IMR-90 (cell line): ENCODE data around the gene SLFN12L. TPM values are rescaled to one million over a fixed set of nuclear protein-coding genes. Genes with fewer than 3 reads are reported as not detected.

Experiments
- ATAC-seq: fragments of 200-7000 bp; cut with Tn5 transposase; 2 replicates; pipeline ENCODE4 v1.9.1; 2020; ENCODE audit warnings: low read depth, mild to moderate bottlenecking, moderate library complexity
- BruUV-seq: library from RNA; stranded (reverse); fragments of 400-500 nt; replicated peaks from 2 replicates; lab custom pipeline; 2021; lab: Mats Ljungman, UMichigan
- CTCF ChIA-PET: fragments of 300-600 bp; formaldehyde crosslinking; extraction: SDS; loops from one replicate; lab custom pipeline; 2021; ENCODE audit warnings: antibody characterized with exemption; lab: Yijun Ruan, JAX
- POLR2A ChIA-PET: fragments of 300-600 bp; sonication (Branson Sonifier 250); formaldehyde crosslinking; loops from one replicate; lab custom pipeline; 2022; ENCODE audit warnings: antibody characterized with exemption; ENCODE audit not compliant: unreplicated experiment; lab: Charles Lee
- DNase-seq: peaks from one replicate; pipeline ENCODE4 v3.0.0; 2013
- H2AFZ ChIP-seq: replicated peaks from 2 replicates; pipeline ENCODE3; 2013; ENCODE audit warnings: low read length, mild to moderate bottlenecking; ENCODE audit not compliant: poor library complexity
- H2AK5ac ChIP-seq: 2 replicates; pipeline ENCODE4 v1.6.1; 2013; ENCODE audit warnings: low read depth, low read length, inconsistent platforms
- H2AK9ac ChIP-seq: replicated peaks from 2 replicates; pipeline ENCODE3; 2013; ENCODE audit warnings: mild to moderate bottlenecking, low read depth, low read length, moderate library complexity; ENCODE audit not compliant: poor library complexity
- H2BK120ac ChIP-seq: 2 replicates; pipeline ENCODE4 v1.6.1; 2013; ENCODE audit warnings: low read depth, low read length, inconsistent platforms
- H2BK15ac ChIP-seq: 3 replicates; pipeline ENCODE4 v1.6.1; 2013; ENCODE audit warnings: low read depth, low read length, inconsistent platforms
- H2BK20ac ChIP-seq: 2 replicates; pipeline ENCODE4 v1.6.1; 2013; ENCODE audit warnings: low read depth, mild to moderate bottlenecking, inconsistent platforms, low read length, moderate library complexity
- H2BK5ac ChIP-seq: 2 replicates; pipeline ENCODE4 v1.6.1; 2013; ENCODE audit warnings: mild to moderate bottlenecking, low read depth, low read length, inconsistent platforms; ENCODE audit not compliant: poor library complexity, severe bottlenecking
- H3K14ac ChIP-seq: replicated peaks from 2 replicates; pipeline ENCODE4 v1.6.1; 2013; ENCODE audit warnings: low read depth, low read length, inconsistent platforms
- H3K18ac ChIP-seq: 2 replicates; pipeline ENCODE4 v1.6.1; 2013; ENCODE audit warnings: low read depth, low read length, control low read depth
- H3K23ac ChIP-seq: 2 replicates; pipeline ENCODE4 v1.6.1; 2013; ENCODE audit warnings: low read depth, low read length, inconsistent platforms
- H3K27ac ChIP-seq: 2 replicates; pipeline ENCODE4 v1.5.1; 2013; ENCODE audit warnings: mild to moderate bottlenecking, control low read depth, low read length; ENCODE audit not compliant: insufficient read depth
- H3K27me3 ChIP-seq: 2 replicates; pipeline ENCODE4 v1.6.1; 2013; ENCODE audit warnings: low read length; ENCODE audit not compliant: control insufficient read depth, insufficient read depth
- H3K36me3 ChIP-seq: 2 replicates; pipeline ENCODE4 v1.6.1; 2013; ENCODE audit warnings: low read length, mixed read lengths; ENCODE audit not compliant: control insufficient read depth, insufficient read depth
- H3K4ac ChIP-seq: 2 replicates; pipeline ENCODE4 v1.6.1; 2013; ENCODE audit warnings: low read depth, low read length, inconsistent platforms
- H3K4me1 ChIP-seq: 2 replicates; pipeline ENCODE4 v1.6.1; 2013; ENCODE audit warnings: low read length, mixed read lengths; ENCODE audit not compliant: control insufficient read depth, insufficient read depth
- H3K4me2 ChIP-seq: 2 replicates; pipeline ENCODE4 v1.6.1; 2013; ENCODE audit warnings: low read depth, mild to moderate bottlenecking, control low read depth, low read length, moderate library complexity
- H3K4me3 ChIP-seq: 2 replicates; pipeline ENCODE4 v1.5.1; 2013; ENCODE audit warnings: low read depth, mild to moderate bottlenecking, control low read depth, low read length, moderate library complexity; ENCODE audit not compliant: insufficient read depth
- H3K56ac ChIP-seq: 2 replicates; pipeline ENCODE4 v1.6.1; 2013; ENCODE audit warnings: low read length, inconsistent platforms; ENCODE audit not compliant: insufficient read depth; ENCODE audit errors: extremely low read depth
- H3K79me1 ChIP-seq, 2 experiments: 2 replicates each; pipeline ENCODE4 v1.6.1; 2013; ENCODE audit warnings: low read length in 2 of 2, inconsistent platforms in 1 of 2, low read depth in 1 of 2
- H3K9ac ChIP-seq: 2 replicates; pipeline ENCODE4 v1.6.1; 2013; ENCODE audit warnings: low read depth, low read length, control low read depth
- H3K9me1 ChIP-seq: 2 replicates; pipeline ENCODE4 v1.6.1; 2013; ENCODE audit warnings: low read length, inconsistent platforms; ENCODE audit not compliant: insufficient read depth
- H3K9me3 ChIP-seq: 2 replicates; pipeline ENCODE4 v1.6.1; 2013; ENCODE audit warnings: low read length; ENCODE audit not compliant: control insufficient read depth, insufficient read depth
- H4K20me1 ChIP-seq: 2 replicates; pipeline ENCODE4 v1.6.1; 2013; ENCODE audit warnings: low read length, inconsistent platforms; ENCODE audit not compliant: insufficient read depth
- H4K5ac ChIP-seq: 2 replicates; pipeline ENCODE4 v1.6.1; 2013; ENCODE audit warnings: mild to moderate bottlenecking, low read depth, low read length, control low read depth
- H4K8ac ChIP-seq, 2 experiments: 2 replicates each; pipeline ENCODE4 v1.6.1; 2013; ENCODE audit warnings: low read depth in 2 of 2, low read length in 2 of 2, control low read depth in 1 of 2, inconsistent platforms in 1 of 2
- H4K91ac ChIP-seq: 2 replicates; pipeline ENCODE4 v1.6.1; 2013; ENCODE audit warnings: low read depth, low read length, inconsistent platforms; ENCODE audit not compliant: insufficient read depth
- BHLHE40 ChIP-seq: fragments of 150-350 bp; IDR thresholded peaks from 2 replicates; pipeline ENCODE4 v1.6.1; 2016; ENCODE audit warnings: mild to moderate bottlenecking, low read depth, low read length
- CHD1 ChIP-seq: IDR thresholded peaks from 2 replicates; pipeline ENCODE4 v1.6.1; 2012; ENCODE audit warnings: low read depth, low read length, improper control_type of control experiment
- MAFK ChIP-seq: IDR thresholded peaks from 2 replicates; pipeline ENCODE4 v1.6.1; 2012; ENCODE audit warnings: low read depth, low read length, improper control_type of control experiment
- MXI1 ChIP-seq: IDR thresholded peaks from 2 replicates; pipeline ENCODE4 v1.6.1; 2012; ENCODE audit warnings: low read depth, mild to moderate bottlenecking, low read length, moderate library complexity, borderline replicate concordance
- POLR2A ChIP-seq: IDR thresholded peaks from 2 replicates; pipeline ENCODE4 v1.6.1; 2012; ENCODE audit warnings: mild to moderate bottlenecking, low read depth, low read length
- RAD21 ChIP-seq: IDR thresholded peaks from 2 replicates; pipeline ENCODE4 v1.6.1; 2012; ENCODE audit warnings: low read length, improper control_type of control experiment
- WGBS, 2 experiments: methylation state at CpG; one replicate each; pipeline versions ENCODE4 v1.1.5 to v1.1.7; 2013; ENCODE audit warnings: missing lambda C conversion rate in 2 of 2; ENCODE audit not compliant: insufficient read length in 1 of 2; ENCODE audit errors: extremely low coverage in 2 of 2; 5-methylcytosine and 5-hydroxymethylcytosine counted together
- dilution Hi-C: fragments of 300-500 bp; cut with HindIII; formaldehyde crosslinking; loops from one replicate; pipeline ENCODE4 v1.14.3; 2018; ENCODE audit warnings: low sequenced_read_pairs; ENCODE audit not compliant: unreplicated experiment
- in situ Hi-C: fragments of 300-500 bp; cut with MboI; formaldehyde crosslinking; loops from 3 replicates; pipeline ENCODE4 v1.14.3; 2019; ENCODE audit warnings: low sequenced_read_pairs, inconsistent platforms, mixed read lengths
- intact Hi-C: fragments of 100-400 bp; cut with micrococcal nuclease; formaldehyde crosslinking; loops from 2 replicates; pipeline ENCODE4 v1.10.0; 2022
- polyA plus RNA-seq, 3 experiments: library from polyadenylated mRNA; depleted of rRNA; stranded (reverse); fragments of >200 nt; gene quantifications; 2 replicates each; pipeline ENCODE4 v1.2.3, GENCODE V29; 2012; ENCODE audit warnings: low replicate concordance in 1 of 3
- total RNA-seq: library from RNA; depleted of rRNA; stranded (reverse); fragments of >200 nt; gene quantifications from 2 replicates; pipeline ENCODE4 v1.2.3, GENCODE V29; 2012
- TF ChIP-seq, protein P1 (sequence below): fragments of 150-350 bp; IDR thresholded peaks from 2 replicates; pipeline ENCODE4 v1.6.1; 2016; ENCODE audit warnings: low read depth, mild to moderate bottlenecking, low read length, moderate library complexity, borderline replicate concordance

The SLFN12L gene
- total and polyA plus RNA-seq, 2 of the 4 experiments (the other 2 are of a cell fraction): 0.18 TPM; not detected in 1

DNA sequence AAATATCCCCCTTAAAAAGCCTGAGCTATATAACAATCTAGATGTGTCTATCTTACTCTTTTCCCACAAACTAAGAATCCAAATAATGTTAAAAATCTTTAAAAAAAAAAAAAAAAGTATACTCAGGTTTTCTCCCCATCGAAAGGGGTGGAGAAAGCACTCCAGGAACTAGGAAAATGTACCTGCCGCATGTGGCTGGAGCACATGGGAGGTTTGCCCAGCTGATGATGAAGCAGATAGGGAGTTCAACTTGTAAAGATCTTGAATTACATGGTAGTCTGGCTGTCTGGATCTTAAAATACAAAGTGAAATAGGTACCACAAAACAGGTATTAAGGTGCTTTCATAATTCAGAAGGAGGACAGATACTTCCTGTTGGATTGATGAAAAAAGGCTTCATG lies 31.9 kb upstream of the SLFN12L start:
- Histone ChIP-seq H3K23ac (no peak overlapping the region), H3K9me3 (no peaks in the 10 kb centered on the region), H4K8ac (no peak overlapping the region), H4K5ac (no peak overlapping the region), H2AK9ac (no peak overlapping the region), H2BK120ac (no peak overlapping the region), H3K4me3 (no peak overlapping the region), H3K56ac (no peak overlapping the region), H3K14ac (no peak overlapping the region), H2AK5ac (no peak overlapping the region), H3K4me2 (no peak overlapping the region), H3K79me1 (peaks cover 21 to 29% of the 10 kb centered on the region in 2 experiments), H3K27ac (no peak overlapping the region), H4K20me1 (no peaks in the 10 kb centered on the region), H3K4ac (no peak overlapping the region), H2AFZ (no peak overlapping the region), H3K9ac (no peak overlapping the region), H3K18ac (no peak overlapping the region), H3K27me3 (no peaks in the 10 kb centered on the region; the same call in none of the 2 replicates), H3K36me3 (peaks cover 2% of the 10 kb centered on the region; the same call in 1 of the 2 replicates), H3K9me1 (peaks cover 3% of the 10 kb centered on the region; the same call in 1 of the 2 replicates), H2BK5ac (no peak overlapping the region), H4K91ac (no peak overlapping the region), H3K4me1 (peaks cover 2% of the 10 kb centered on the region; the same call in 1 of the 2 replicates), H2BK20ac (no peak overlapping the region), H2BK15ac (no peak overlapping the region)
- WGBS, 2 experiments: no CpG with 5 or more reads among the region's 2 CpGs
- CTCF ChIA-PET: no interaction called here
- in situ Hi-C loops (no loop called here), intact Hi-C loops (no loop called here), dilution Hi-C loops (no loop called here)
- POLR2A ChIA-PET: no interaction called here
- no TSS peak for BruUV-seq
- TF ChIP-seq CHD1: no peak
- TF ChIP-seq POLR2A: no peak
- no peak for TF ChIP-seq MXI1
- TF ChIP-seq BHLHE40: no peak
- no peak for TF ChIP-seq RAD21
- TF ChIP-seq, protein P1, sequence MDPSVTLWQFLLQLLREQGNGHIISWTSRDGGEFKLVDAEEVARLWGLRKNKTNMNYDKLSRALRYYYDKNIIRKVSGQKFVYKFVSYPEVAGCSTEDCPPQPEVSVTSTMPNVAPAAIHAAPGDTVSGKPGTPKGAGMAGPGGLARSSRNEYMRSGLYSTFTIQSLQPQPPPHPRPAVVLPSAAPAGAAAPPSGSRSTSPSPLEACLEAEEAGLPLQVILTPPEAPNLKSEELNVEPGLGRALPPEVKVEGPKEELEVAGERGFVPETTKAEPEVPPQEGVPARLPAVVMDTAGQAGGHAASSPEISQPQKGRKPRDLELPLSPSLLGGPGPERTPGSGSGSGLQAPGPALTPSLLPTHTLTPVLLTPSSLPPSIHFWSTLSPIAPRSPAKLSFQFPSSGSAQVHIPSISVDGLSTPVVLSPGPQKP: no peak
- no peak for TF ChIP-seq MAFK
- no peak for ATAC-seq
- no peak for DNase-seq
